C4-2B (cell line): ENCODE measurements around the gene KLK12.

Source experiments
- CTCF ChIP-seq: fragments of 450-650 bp; conservative IDR thresholded peaks from 2 replicates; pipeline ENCODE4 v1.5.1; 2017; ENCODE audit warnings: mild to moderate bottlenecking
- ZFX ChIP-seq: fragments of 450-650 bp; IDR thresholded peaks from 2 replicates; pipeline ENCODE4 v1.6.1; 2017

GRCh38 chr19:51084505-51084904 is 49.7 kb upstream of the KLK12 start:
- TF ChIP-seq ZFX (no peak), CTCF (no peak)
